ENCODE data around the gene OR52E8. TPM values are rescaled to one million over a fixed set of nuclear protein-coding genes. Genes with fewer than 3 reads are reported as not detected.

The OR52E8 gene
- not detected for total RNA-seq

DNA sequence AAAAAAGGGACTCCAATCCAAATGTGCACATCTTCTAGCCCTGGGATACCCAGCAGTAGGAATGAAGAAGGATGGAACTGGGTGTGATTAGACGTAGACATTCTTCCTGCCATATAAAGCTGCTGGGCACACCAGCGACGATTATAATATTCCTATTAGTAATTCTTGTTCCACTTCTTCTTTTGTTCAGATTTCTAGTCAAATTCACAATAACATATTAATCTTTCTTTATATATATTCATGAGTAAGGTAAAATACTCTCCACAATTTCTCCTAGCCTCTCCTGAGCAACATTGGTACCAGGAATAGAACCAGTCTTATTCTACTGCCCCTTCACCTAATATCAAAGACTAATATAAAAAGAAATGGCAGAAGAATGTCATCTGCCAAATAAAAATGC lies at the start of gene OR52E8:
Gene OR52E8 (minus strand): TSS at position 101 of the 400 bp plus-strand sequence. CDS start 0 bp downstream, at position 101.
- Mint-ChIP-seq H3K27me3 (peaks cover 17% of the 10 kb centered on the region), H3K4me3 (no peak within 1 kb of the TSS), H3K9me3 (no peaks in the 10 kb centered on the region), H3K36me3 (ENCODE audit: low read depth) (no peaks in the 10 kb centered on the region), H3K4me1 (no peaks in the 10 kb centered on the region), H3K27ac (no peak within 1 kb of the TSS)
- ATAC-seq (replicated peaks) = no peak

DNA sequence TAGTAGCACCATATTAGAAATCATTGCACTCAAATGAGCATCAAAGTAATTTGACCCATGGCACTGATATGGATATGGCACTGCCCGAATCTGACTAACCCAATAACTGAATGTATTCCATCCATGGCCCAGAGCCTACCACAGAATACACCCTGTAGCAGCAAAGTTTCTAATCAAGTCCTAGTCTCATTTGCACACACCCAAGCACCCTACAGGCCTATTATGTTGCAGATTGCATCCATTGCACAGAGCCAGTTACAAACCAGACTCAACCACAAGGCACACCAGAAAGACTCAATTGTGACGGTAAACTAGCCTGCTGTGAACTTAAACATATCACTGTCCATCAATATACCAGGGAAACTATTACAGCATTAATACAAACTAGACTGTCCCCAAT lies 42.0 kb upstream of the OR52E8 start:
- Mint-ChIP-seq H3K27ac (no peak overlapping the region), H3K9me3 (no peaks in the 10 kb centered on the region), H3K4me1 (no peaks in the 10 kb centered on the region), H3K4me3 (no peak overlapping the region), H3K27me3 (no peaks in the 10 kb centered on the region), H3K36me3 (ENCODE audit: low read depth) (no peaks in the 10 kb centered on the region)
- ATAC-seq (replicated peaks) = no peak

DNA sequence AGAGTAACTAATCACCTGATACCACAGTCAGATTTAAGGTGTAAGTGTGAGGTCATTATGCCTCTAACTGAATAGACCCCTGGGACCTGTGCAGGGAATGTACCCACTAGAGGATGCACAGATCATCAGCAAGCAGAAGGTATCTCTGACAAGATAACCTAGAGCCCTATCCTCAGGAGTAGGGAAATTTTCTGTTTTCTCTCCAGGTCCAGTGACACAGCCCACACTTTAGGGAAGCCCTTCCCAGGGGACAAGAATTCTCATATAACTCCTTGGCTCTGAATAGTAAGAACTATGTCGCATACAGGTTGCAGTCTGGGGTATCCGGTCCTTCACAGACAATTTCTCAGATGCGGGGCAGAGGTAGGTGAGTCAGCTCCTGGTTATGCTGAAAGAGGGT lies 35.4 kb upstream of the OR52E8 start, which contains the start of gene OR52E5:
Gene OR52E5 (plus strand): TSS at position 301 of the 400 bp plus-strand sequence. CDS start 7,569 bp downstream, outside the sequence.
- Mint-ChIP-seq H3K9me3 (no peaks in the 10 kb centered on the region), H3K27me3 (peaks cover 6% of the 10 kb centered on the region), H3K4me3 (no peak within 1 kb of the TSS), H3K36me3 (ENCODE audit: low read depth) (no peaks in the 10 kb centered on the region), H3K27ac (no peak within 1 kb of the TSS), H3K4me1 (no peaks in the 10 kb centered on the region)
- ATAC-seq (replicated peaks) = no peak

DNA sequence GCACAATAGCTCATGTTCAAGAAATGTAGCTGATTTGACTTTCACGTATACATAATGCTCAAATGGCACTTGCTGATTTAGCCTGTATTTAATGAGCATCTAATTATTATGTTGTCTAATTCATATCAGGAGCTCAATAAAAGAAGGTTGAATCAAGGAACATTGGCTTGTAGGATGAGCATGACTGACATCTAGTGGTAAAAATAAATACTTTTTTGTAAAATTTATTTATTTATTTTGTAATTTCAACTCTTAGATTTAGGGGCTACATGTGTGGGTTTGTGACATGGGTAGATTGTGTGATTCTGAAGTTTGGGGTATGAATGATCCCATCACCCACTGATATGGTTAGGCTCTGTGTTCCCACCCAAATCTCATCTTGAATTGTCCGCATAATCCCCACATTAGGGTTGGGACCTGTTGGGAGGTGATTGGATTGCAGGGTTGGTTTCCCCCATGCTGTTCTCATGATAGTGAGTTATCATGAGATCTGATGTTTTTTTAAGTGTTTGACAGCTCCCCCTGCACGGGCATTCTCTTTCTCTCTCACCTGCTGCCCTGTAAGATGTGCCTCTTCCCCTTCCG lies 33.8 kb upstream of the OR52E8 start:
- no peaks in the 10 kb centered on the region for H3K4me1 Mint-ChIP-seq
- no peaks in the 10 kb centered on the region for H3K9me3 Mint-ChIP-seq
- ATAC-seq (replicated peaks) = no peak
- no peak overlapping the region for H3K27ac Mint-ChIP-seq
- peaks cover 11% of the 10 kb centered on the region for H3K27me3 Mint-ChIP-seq
- H3K36me3 Mint-ChIP-seq (ENCODE audit: low read depth) = no peaks in the 10 kb centered on the region
- H3K4me3 Mint-ChIP-seq = no peak overlapping the region

DNA sequence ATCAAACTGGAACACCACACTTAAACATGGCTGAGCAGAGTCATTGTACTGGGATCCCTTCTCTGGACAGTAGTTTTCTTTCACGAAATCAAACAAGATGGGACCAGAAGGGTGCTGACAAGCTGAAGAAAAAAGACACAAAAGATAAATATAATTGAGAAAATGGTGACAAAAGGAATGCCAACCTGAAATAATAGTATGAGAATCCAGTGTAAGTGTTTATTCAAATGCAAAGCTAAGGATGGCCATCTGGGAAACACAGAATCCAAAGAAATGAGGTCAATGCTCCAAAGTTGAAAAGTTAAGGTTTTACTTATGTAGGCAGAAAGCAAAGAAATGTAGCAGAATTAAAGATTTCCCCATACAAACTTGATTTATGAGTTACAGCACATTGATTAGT lies 30.2 kb upstream of the OR52E8 start:
- Mint-ChIP-seq H3K27ac (no peak overlapping the region), H3K9me3 (no peaks in the 10 kb centered on the region), H3K4me1 (no peaks in the 10 kb centered on the region), H3K36me3 (ENCODE audit: low read depth) (no peaks in the 10 kb centered on the region), H3K27me3 (peaks cover 10% of the 10 kb centered on the region), H3K4me3 (no peak overlapping the region)
- no peak for ATAC-seq (replicated peaks)

DNA sequence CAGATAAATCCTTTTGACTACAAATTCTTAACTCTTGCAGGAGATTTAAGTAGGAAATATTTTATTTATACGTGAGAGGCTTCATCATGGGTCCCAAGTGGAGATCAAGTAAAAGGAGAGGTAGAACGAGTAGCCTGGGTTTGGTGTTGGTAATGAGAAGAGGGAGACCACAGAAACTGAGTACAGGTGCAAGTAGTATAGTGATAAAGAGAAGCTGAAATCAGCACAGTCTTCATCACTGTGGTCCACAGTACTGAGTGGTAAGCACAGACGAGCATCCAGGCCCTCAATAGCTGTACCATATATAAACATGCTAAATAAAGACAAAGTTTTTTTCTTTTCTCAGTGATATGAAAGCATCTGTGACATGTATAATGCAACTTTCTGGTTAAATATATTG lies 29.7 kb upstream of the OR52E8 start:
- no peak for ATAC-seq (replicated peaks)
- no peaks in the 10 kb centered on the region for H3K9me3 Mint-ChIP-seq
- no peak overlapping the region for H3K27ac Mint-ChIP-seq
- H3K4me3 Mint-ChIP-seq = no peak overlapping the region
- H3K27me3 Mint-ChIP-seq = peaks cover 10% of the 10 kb centered on the region
- no peaks in the 10 kb centered on the region for H3K4me1 Mint-ChIP-seq
- no peaks in the 10 kb centered on the region for H3K36me3 Mint-ChIP-seq (ENCODE audit: low read depth)

DNA sequence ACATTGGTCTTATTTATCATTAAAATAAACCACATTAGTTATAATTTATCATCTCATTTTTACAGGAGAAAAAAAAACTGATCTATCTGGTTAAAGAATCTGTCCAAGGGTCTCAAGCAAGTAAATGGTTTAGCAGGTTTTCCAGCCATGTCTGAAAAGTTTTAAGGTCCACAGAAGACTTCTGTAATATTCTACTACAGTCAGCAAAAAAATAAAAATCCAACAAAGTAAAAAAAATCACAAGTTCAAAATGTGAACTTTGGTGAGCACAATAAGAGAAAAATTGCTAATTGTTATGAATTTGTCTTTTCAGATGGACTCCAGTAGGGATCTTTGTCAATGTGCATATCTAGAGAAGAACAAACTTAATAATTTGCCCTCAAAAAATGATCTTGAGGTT lies 24.3 kb upstream of the OR52E8 start:
- Mint-ChIP-seq H3K4me3 (no peak overlapping the region), H3K36me3 (ENCODE audit: low read depth) (no peaks in the 10 kb centered on the region), H3K27ac (no peak overlapping the region), H3K27me3 (peaks cover 7% of the 10 kb centered on the region), H3K9me3 (no peaks in the 10 kb centered on the region), H3K4me1 (no peaks in the 10 kb centered on the region)
- no peak for ATAC-seq (replicated peaks)

DNA sequence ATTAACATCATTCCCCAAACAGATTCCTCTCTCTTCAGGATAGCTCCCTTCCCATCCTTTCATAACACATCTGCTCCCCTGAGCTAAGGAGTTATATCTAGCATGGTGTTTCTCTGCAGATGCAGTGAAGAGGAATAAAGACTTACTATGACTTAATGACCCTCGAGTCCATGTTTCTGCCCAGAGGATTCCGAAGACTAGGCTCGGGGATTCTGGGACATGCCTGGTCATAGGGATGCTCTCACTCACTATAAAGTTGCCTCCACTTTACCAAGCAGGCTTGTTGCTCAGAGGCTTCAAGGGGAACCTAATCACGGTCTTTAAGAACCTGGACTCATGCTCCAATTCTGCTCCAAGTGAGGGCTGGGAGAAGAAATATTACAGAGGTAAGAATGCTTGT lies 22.8 kb upstream of the OR52E8 start, which contains the start of gene OR52E4:
Gene OR52E4 (plus strand): TSS at position 301 of the 400 bp plus-strand sequence. CDS start 3,664 bp downstream, outside the sequence.
- no peak for ATAC-seq (replicated peaks)
- Mint-ChIP-seq H3K9me3 (no peaks in the 10 kb centered on the region), H3K36me3 (ENCODE audit: low read depth) (no peaks in the 10 kb centered on the region), H3K4me1 (no peaks in the 10 kb centered on the region), H3K27ac (no peak within 1 kb of the TSS), H3K4me3 (no peak within 1 kb of the TSS), H3K27me3 (peaks cover 7% of the 10 kb centered on the region)

DNA sequence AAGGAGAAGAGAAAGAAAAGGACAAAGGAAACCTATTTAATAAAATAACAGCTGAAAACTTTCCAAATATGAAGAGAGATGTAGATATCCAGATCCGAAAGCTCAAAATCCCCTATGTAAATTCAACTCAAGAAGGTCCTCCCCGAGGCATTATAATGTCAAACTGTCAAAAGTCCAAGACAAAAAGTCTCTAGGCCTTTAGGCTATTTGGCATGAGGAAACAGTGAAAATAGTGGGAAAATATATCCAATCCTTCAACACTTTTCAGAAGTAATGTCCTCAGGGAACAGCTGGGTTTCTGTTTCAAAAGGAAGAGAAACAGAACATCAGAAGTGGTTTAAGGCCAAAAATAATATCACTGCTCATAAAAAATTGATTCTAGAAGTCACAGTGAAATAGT lies 21.1 kb upstream of the OR52E8 start:
- Mint-ChIP-seq H3K9me3 (peaks cover 4% of the 10 kb centered on the region), H3K27ac (no peak overlapping the region), H3K4me1 (no peaks in the 10 kb centered on the region), H3K27me3 (peaks cover 9% of the 10 kb centered on the region), H3K4me3 (no peak overlapping the region), H3K36me3 (ENCODE audit: low read depth) (no peaks in the 10 kb centered on the region)
- ATAC-seq (replicated peaks) = no peak

DNA sequence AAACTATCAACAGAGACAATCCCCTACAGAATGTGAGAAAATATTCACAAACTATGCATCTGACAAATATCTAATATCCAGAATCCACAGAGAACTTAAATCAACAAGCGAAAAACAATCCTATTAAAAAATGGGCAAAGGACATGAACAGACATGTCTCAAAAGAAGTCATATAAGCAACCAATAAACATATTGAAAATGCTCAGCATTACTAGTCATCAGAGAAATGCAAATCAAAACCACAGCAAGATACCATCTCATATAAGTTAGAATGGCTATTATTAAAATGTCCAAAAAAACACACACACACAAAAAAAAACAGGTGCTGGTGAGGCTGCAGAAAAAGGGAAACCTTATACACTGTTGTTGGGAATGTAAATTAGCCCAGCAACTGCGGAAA lies 8.3 kb upstream of the OR52E8 start:
- Mint-ChIP-seq H3K4me1 (no peaks in the 10 kb centered on the region), H3K27ac (no peak overlapping the region), H3K9me3 (no peaks in the 10 kb centered on the region), H3K27me3 (peaks cover 28% of the 10 kb centered on the region), H3K4me3 (no peak overlapping the region), H3K36me3 (ENCODE audit: low read depth) (no peaks in the 10 kb centered on the region)
- no peak for ATAC-seq (replicated peaks)

DNA sequence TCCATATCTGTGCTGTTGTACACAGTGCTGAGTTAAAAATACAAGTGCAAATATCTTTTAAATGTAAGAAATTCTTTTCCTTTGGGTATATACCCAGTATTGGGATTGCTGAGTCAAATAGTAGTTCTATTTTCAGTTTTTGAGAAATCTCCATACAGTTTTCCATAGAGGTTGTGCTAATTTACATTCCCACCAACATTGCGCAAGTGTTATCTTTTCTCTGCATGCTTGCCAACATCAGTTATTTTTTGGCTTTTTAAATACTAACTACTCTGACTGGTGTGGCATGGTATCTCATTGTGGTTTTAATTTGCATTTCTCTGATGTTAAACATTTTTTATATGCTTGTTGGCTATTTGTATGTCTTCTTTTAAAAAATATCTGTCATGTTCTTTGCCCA lies 6.5 kb downstream of the OR52E8 start:
- Mint-ChIP-seq H3K4me3 (no peak overlapping the region), H3K36me3 (ENCODE audit: low read depth) (no peaks in the 10 kb centered on the region), H3K4me1 (no peaks in the 10 kb centered on the region), H3K9me3 (no peaks in the 10 kb centered on the region), H3K27ac (no peak overlapping the region), H3K27me3 (peaks cover 13% of the 10 kb centered on the region)
- ATAC-seq (replicated peaks) = no peak

DNA sequence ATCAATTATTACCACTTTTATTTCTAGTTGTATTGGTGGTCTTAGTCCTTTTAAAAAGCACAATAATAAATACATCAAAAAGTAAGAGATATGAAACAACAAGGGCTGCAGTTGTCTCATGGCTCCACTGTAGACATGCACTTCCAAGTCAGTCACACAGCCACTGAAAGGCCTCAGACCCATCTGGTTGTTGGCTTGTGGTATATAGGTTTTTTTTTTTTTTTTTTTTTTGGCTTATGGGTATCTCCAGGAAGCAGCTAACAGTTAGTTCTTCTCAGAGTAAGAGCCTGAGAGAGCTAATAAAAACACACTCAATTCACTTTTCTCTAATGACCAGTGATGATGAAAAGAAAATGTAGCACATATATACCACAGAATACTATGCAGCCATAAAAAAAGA lies 9.8 kb downstream of the OR52E8 start:
- Mint-ChIP-seq H3K27me3 (peaks cover 4% of the 10 kb centered on the region), H3K4me3 (no peak overlapping the region), H3K36me3 (ENCODE audit: low read depth) (no peaks in the 10 kb centered on the region), H3K4me1 (no peaks in the 10 kb centered on the region), H3K9me3 (no peaks in the 10 kb centered on the region), H3K27ac (no peak overlapping the region)
- no peak for ATAC-seq (replicated peaks)

DNA sequence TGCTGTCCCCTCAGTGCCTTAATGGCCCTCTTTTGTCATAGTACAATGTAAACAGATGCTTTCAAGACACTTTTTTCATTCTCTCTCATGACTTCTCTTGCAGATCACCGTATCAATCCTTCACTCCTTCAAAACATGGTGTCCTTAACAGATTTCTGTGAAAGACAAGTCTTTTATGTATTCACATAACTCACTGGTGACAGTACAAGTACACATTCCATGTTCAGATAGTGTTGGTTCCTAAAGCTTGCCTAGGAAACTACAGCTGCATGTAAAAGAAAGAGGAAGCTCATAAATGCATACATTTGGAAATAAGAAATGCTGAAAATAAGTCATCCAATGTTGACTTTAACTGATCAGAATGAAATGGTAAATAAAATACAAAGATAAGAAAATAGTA lies 10.8 kb downstream of the OR52E8 start:
- no peak for ATAC-seq (replicated peaks)
- no peak overlapping the region for H3K27ac Mint-ChIP-seq
- H3K36me3 Mint-ChIP-seq (ENCODE audit: low read depth) = no peaks in the 10 kb centered on the region
- H3K4me1 Mint-ChIP-seq = no peaks in the 10 kb centered on the region
- H3K4me3 Mint-ChIP-seq = no peak overlapping the region
- peaks cover 4% of the 10 kb centered on the region for H3K27me3 Mint-ChIP-seq
- no peaks in the 10 kb centered on the region for H3K9me3 Mint-ChIP-seq

DNA sequence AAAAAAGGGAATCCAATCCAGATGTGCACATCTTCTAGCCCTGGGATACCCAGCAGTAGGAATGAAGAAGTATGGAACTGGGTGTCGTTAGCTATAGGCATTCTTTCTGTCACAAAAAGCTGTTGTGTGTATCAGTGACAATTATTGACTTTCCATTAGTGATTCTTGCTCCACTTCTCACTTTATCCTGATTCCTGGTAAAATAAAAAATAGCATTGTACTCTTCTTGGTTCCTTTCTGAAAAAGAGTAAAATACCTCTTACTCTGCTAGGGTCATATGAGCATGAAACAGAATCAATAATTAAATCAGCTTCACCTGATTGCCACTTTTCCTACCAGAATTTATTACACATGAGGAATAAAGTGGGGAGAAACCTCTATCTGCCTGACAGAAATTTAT lies 15.7 kb downstream of the OR52E8 start, which contains the start of gene OR52E6:
Gene OR52E6 (minus strand): TSS at position 101 of the 400 bp plus-strand sequence. CDS start 0 bp downstream, at position 101.
- no peaks in the 10 kb centered on the region for H3K4me1 Mint-ChIP-seq
- no peak for ATAC-seq (replicated peaks)
- H3K9me3 Mint-ChIP-seq = no peaks in the 10 kb centered on the region
- H3K4me3 Mint-ChIP-seq = no peak within 1 kb of the TSS
- H3K36me3 Mint-ChIP-seq (ENCODE audit: low read depth) = no peaks in the 10 kb centered on the region
- H3K27ac Mint-ChIP-seq = no peak within 1 kb of the TSS
- H3K27me3 Mint-ChIP-seq = peaks cover 21% of the 10 kb centered on the region

DNA sequence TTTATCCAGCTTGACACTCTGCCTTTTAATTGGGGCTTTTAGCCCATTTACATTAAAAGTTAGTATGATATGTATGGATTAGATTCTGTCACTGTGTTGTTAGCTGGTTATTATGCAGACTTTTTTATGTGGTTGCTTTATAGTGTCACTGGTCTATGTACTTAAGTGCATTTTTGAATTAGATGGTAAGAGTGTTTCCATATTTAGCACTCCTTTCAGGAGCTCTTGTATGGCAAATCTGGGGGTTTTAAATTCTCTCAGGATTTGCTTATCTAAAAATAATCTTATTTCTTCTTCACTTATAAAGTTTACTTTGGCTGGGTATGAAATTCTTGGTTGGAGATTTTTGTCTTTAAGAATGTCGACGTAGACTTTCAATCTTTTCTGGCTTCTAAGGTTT lies 19.8 kb downstream of the OR52E8 start:
- Mint-ChIP-seq H3K36me3 (ENCODE audit: low read depth) (no peaks in the 10 kb centered on the region), H3K4me1 (no peaks in the 10 kb centered on the region)

DNA sequence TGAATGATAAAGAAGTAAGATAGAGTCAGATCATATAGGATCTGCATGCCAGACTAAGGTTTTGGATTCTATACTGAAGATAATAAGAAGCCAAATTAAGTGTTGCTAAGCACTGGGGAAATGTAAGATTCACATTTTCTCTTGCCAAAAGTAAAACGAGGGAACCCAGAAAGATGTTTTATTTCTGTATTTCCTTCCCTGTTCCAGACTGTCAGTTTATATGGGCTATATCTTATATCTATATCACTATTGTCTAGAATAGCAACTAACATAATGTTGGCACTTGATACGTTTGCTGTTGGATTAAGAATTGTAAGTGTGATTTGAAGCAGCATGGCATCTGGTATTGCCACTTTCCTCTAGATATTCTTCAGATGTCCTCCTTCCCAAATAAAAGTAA lies 24.0 kb downstream of the OR52E8 start:
- H3K4me3 Mint-ChIP-seq = no peak overlapping the region
- no peak for ATAC-seq (replicated peaks)
- H3K27ac Mint-ChIP-seq = no peak overlapping the region
- H3K9me3 Mint-ChIP-seq = no peaks in the 10 kb centered on the region
- H3K36me3 Mint-ChIP-seq (ENCODE audit: low read depth) = no peaks in the 10 kb centered on the region
- H3K27me3 Mint-ChIP-seq = peaks cover 9% of the 10 kb centered on the region
- no peaks in the 10 kb centered on the region for H3K4me1 Mint-ChIP-seq

More for the DNA sequence above, 19.8 kb downstream of the OR52E8 start:
- ATAC-seq (replicated peaks) = no peak
- Mint-ChIP-seq H3K9me3 (no peaks in the 10 kb centered on the region), H3K4me3 (no peak overlapping the region), H3K27ac (no peak overlapping the region), H3K27me3 (peaks cover 21% of the 10 kb centered on the region)

All from activated T-helper 17 cell treated with anti-CD3 and anti-CD28 coated beads, Interleukin-2, amount 50 U/mL, for 72 hours (primary cell).